ENCODE measurements around the gene CTSW.

The CTSW gene

DNA sequence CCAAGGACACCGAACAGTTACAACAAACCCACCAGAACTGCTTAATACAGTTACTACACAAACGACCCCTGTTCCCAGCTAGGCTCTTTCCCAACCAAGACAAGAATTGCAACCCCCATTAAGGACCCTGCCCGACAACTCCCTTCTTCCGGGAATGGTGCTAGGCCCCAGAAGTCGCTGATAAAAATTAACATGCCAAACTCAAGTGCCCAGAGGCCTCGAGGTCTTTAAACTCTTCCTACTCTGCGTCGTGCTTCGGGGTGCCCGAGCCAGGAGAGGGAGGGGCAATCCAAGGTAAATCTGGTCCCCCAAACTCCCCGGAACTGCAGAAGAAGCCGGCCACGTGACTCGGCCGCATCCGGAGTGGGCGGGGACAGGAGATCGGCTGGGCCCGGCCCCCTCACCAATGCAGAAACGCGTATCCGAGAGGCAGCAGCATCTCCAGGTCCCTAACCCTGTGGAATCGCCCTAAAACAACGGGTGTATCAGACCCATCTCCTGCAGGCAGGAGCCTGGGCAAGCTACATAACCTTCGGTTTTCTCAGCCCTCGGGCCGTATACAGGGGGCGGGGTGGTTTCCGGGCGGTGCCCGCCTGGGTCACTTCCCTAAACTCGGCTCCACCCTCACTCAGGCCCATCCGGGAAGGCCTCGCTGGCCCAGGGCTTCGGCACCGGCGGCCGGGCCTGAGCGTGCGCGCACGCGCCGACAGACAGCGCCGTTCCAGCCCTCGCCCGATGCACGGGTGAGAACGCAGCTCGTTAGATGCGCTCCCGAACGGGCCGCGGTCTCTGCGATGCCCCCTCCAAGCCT, 22.7 kb upstream of the CTSW start:
- peak; percentile 82 to 85 for DNase-seq

GRCh38 chr11:65857500-65857852, 22.2 kb upstream of the CTSW start:
- DNase-seq = peak; percentile 42 to 63

GRCh38 chr11:65857853-65858680, 21.6 kb upstream of the CTSW start, which contains the start of gene CFL1:
CFL1 (minus strand) TSS chr11:65858180; CDS start chr11:65858099, 81 bp downstream.
- peak; percentile 98 for DNase-seq

GRCh38 chr11:65858681-65859087, 21.0 kb upstream of the CTSW start:
- DNase-seq = no peak

GRCh38 chr11:65859095-65859811, 20.4 kb upstream of the CTSW start:
- DNase-seq = peak; percentile 97 to 98

DNA sequence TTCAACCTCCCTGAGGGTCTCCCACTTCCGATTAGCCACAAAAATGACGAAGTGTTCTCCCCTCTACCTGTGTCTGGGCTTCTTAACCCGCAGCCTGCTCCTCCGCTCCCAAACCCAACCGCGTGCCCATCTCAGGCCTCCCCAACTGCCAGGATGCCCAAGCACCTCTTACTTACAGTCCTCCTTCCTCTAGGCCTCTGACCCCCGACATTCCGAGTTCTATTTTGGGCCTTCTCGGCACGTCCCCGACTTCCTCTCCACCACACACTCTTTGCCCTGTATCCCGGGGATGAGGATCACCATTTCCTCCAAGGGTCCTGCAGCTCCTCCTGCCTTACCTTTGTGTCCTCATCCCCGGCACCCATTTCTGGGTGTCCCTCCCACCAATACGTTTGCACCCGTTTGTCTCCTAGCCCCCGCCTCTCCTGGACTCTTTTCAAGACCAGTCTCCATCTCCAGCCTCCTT, 19.8 kb upstream of the CTSW start:
- no peak for DNase-seq

DNA sequence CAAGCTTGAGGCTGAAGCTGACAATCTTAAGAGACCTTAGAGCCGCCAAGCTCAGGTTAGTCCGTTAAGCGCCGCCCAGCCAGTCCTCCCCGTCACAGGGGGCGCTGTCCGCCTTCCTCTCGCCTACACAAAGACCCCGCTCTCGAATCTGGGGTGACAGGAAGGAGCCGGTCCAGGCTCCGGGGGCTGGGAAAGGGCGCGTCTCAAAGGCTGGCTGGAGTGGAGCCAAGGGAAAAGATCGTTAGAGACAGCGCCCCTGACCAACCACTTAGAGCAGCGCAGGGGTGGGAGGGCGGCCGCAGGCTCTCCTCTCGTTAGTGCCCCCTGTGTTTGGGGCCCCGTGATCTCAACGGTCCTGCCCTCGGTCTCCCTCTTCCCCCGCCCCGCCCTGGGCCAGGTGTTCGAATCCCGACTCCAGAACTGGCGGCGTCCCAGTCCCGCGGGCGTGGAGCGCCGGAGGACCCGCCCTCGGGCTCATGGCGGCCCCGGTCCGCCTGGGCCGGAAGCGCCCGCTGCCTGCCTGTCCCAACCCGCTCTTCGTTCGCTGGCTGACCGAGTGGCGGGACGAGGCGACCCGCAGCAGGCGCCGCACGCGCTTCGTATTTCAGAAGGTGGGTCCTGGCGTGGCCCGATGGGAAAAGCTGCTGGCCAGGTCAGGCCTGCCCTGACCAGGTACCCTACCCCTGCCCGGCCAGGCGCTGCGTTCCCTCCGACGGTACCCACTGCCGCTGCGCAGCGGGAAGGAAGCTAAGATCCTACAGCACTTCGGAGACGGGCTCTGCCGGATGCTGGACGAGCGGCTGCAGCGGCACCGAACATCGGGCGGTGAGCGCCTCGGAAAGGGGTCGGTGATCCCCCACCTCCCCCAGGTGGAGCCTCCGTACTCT, 19.1 kb upstream of the CTSW start, which contains the start of gene MUS81:
Gene MUS81, plus strand, starts transcription at position 156 of the 887 bp plus-strand sequence. Its CDS starts 321 bp downstream, at position 477.
- DNase-seq = peak; percentile 94 to 96

GRCh38 chr11:65861165-65861505, 18.5 kb upstream of the CTSW start:
- DNase-seq = no peak

DNA sequence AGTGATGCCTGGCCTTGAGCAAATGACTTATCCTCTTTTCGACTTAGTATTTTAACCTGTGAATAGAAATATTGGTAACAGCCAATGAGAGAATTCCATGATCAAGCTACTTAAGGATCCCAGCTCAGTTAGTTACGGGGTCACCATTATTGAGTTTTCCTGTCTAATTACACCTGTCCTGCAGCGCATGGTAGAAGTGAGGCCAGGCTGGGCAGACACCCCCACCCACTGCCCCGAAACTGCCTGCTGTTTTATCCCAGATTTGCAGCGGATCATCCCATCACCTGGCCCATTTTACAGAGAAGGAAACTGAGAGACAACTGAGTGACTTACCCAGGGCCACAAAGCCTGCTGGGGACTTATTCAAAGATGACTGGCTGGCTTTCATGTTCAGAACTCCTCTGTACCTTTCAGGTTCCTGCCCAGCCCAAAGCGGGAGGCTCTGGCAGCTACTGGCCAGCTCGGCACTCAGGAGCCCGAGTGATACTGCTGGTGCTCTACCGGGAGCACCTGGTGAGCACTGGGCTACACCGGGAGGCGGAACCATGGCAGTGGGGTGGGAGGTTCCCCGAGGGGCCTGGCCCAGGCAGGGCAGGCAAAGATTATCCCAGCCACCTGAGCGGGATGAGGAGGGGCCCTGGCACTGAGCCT, 18.0 kb upstream of the CTSW start:
- no peak for DNase-seq

DNA sequence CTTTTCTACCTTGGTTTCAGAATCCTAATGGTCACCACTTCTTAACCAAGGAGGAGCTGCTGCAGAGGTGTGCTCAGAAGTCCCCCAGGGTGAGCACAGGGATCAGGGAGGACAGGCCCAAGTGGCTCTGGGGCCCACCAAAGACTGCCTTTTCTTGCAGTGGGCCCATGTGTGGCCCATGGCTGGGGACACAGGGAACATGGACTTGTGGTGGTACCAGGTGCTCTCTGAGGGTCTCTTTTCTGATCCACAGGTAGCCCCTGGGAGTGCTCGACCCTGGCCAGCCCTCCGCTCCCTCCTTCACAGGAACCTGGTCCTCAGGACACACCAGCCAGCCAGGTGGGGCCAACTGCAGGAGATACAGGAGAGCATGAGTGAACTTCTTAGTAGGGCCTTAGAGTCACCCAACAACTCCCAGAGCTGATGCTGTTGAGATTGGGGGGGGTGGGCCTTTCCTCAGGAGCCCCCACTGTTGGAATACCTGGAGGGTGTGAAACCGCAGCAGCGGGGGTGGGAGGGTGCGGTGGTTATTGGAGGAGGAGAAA, 17.4 kb upstream of the CTSW start:
- DNase-seq = no peak

DNA sequence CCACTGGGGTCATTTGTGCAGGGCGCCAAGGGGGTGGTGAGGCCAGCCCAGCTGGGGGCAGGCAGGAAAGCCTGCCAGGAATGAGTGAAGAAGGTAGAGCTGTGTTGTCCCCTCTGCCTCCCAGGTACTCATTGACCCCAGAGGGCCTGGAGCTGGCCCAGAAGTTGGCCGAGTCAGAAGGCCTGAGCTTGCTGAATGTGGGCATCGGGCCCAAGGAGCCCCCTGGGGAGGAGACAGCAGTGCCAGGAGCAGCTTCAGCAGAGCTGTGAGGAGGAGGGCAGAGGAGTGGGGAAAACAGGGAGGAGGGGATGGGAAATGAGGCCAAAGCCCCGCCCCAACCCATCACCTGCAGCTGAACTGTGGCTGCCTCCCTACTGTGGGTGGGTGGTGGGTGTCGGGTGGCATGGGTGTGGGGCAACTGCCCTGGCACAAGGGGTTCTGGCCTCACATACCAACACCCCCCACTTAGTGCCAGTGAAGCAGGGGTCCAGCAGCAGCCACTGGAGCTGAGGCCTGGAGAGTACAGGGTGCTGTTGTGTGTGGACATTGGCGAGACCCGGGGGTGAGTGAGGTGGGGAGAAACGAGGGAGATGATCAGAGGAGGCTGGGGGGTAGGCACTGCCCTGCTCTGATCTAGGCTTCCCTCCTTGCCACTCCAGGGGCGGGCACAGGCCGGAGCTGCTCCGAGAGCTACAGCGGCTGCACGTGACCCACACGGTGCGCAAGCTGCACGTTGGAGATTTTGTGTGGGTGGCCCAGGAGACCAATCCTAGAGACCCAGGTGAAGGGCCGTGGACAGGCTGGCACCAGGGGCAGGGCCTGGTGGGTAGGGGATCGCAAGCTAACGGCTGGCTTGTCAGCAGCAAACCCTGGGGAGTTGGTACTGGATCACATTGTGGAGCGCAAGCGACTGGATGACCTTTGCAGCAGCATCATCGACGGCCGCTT, 16.4 kb upstream of the CTSW start:
- DNase-seq = no peak

DNA sequence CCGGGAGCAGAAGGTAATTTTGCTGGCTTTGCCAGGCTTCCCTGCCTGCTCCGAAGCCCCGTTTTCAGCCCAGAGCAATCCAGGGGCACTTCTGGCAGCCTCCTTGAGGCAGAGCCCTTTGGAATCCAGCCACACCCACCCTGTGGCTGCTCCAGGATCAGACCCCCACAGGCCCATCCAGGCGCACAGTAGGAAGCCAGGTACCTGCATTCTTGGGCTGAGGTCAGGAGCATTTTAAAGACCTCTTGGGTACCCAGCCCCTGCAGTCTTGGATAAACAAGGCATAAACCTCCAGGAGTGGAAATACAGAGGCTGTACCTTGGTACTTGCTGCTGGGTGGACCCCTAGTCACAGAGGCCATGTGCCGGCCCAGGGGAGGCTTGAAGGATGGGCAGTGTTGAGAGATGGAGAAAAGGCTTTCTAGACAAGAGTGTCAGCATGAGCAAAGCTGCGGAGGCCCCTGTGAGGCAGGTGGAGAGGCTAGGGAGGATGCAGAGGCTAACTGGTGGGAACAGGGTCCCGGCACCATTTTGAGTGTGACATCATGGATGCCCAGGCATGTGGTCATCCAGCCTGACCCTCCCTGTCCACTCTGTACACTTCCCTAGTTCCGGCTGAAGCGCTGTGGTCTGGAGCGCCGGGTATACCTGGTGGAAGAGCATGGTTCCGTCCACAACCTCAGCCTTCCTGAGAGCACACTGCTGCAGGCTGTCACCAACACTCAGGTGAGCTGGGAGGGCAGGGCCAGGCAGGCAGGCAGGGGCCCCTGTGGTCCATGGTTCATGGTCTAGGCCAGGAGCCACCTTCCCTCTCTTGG, 15.5 kb upstream of the CTSW start:
- no peak for DNase-seq

- DNase-seq = no peak
Observed at GRCh38 chr11:65864706-65865471, 14.7 kb upstream of the CTSW start.

- no peak for DNase-seq
Observed at GRCh38 chr11:65865550-65866172, 14.0 kb upstream of the CTSW start.

GRCh38 chr11:65866509-65867283, 12.9 kb upstream of the CTSW start:
- DNase-seq = no peak

GRCh38 chr11:65867284-65868071, 12.2 kb upstream of the CTSW start:
- peak in 1 of 2 donors; percentile 38 for DNase-seq

Data from CD4-positive, alpha-beta T cell treated with Interleukin-1 beta for 1 hour (primary cell).